NCI-H345 (cell line): ENCODE results near the gene LYPLA2.
A peak's percentile ranks its signal among the peaks of the same experiment; 100 is the strongest.
"Not testable (repeated sequence)": the region's sequence is repeated elsewhere in the genome, so short reads cannot be mapped to it uniquely, and the experiment has no call there.

Experiments used
- DNase-seq: peaks from one replicate; lab custom pipeline; 2025; lab: John Stamatoyannopoulos, UW

The LYPLA2 gene

GRCh38 chr1:23779826-23780371, 11.0 kb upstream of the LYPLA2 start:
- DNase-seq: no peak

- not testable (repeated sequence) for DNase-seq
Observed at GRCh38 chr1:23783141-23783540, 7.8 kb upstream of the LYPLA2 start.

GRCh38 chr1:23784846-23785245, 6.1 kb upstream of the LYPLA2 start:
- DNase-seq: no peak

- DNase-seq: no peak
Observed at GRCh38 chr1:23787701-23788100, 3.2 kb upstream of the LYPLA2 start.

GRCh38 chr1:23788695-23789094, 2.2 kb upstream of the LYPLA2 start:
- DNase-seq: no peak

GRCh38 chr1:23791516-23792047, 637 bp downstream of the LYPLA2 start:
- DNase-seq: no peak

GRCh38 chr1:23792151-23792945, 1.4 kb downstream of the LYPLA2 start:
- no peak for DNase-seq

GRCh38 chr1:23793018-23793781, 2.3 kb downstream of the LYPLA2 start:
- no peak for DNase-seq

GRCh38 chr1:23793861-23794731, 3.2 kb downstream of the LYPLA2 start:
- DNase-seq: no peak

- DNase-seq: not testable (repeated sequence)
Observed at GRCh38 chr1:23794732-23795182, 3.8 kb downstream of the LYPLA2 start.

- DNase-seq: no peak
Observed at GRCh38 chr1:23795676-23796465, 4.9 kb downstream of the LYPLA2 start.

- no peak for DNase-seq
Observed at GRCh38 chr1:23796466-23797271, 5.7 kb downstream of the LYPLA2 start.

- DNase-seq: no peak
Observed at GRCh38 chr1:23797478-23798448, 6.8 kb downstream of the LYPLA2 start.

- DNase-seq: no peak
Observed at GRCh38 chr1:23798662-23799142, 7.8 kb downstream of the LYPLA2 start.

- no peak for DNase-seq
Observed at GRCh38 chr1:23799255-23799569, 8.3 kb downstream of the LYPLA2 start.

- no peak for DNase-seq
Observed at GRCh38 chr1:23799570-23800399, 8.8 kb downstream of the LYPLA2 start.

- DNase-seq: peak; percentile 95
Observed at GRCh38 chr1:23800400-23801337, 9.7 kb downstream of the LYPLA2 start, which contains the start of gene GALE. Gene GALE, minus strand, starts transcription at chr1:23800754. Its CDS starts 1,747 bp downstream, at chr1:23799007.
